ENCODE data around the gene ME1. TPM values are rescaled to one million over a fixed set of nuclear protein-coding genes. Genes with fewer than 3 reads are reported as not detected.

Gene ME1
- 8.2 and 15.4 TPM in 2 replicates for total RNA-seq

DNA sequence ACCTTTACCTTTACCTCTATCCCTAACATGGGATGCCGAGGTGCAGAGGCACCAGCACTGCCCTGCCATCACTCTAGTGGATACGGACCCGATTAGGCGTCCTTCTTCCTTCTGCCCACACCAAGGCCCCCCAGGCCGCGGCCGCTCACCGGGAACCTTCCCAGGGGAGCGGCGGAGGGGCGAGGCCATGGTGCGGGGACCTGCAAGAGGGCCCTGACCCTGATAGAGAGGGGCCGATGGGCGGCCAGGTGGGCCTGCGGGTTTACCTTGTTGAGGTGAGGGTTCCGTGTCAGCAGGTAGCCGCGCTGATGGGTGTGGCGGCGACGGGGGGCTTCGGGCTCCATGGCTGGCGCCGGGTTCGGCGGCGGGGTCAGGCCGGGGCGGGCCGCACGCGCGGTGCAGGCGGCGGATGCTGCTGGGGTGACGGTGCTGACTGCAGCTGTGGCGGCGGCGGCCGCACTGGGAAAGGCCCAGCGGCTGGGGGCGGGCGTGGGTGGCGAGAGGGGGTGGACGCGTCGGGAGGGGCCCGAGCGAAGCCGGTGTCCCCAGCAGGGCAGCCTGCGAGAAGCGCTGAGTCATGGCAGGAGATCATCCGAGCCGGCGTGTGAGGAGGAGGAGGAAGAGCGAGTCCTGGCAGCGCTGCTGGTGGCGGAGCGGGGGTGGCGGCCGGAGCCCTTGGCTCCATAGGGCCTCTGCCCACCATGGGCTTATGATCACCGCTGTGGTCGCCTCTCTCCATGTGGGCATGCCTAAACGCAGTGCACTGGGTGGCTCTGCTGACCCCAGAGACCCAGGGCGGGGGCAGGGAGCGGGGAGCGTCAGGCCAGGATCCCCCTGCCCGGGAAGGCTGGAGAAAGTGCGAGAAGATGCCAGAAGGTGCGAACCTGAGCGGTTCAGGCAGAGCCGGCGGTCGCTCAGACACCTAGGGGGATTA is at the start of gene ME1:
Gene ME1, minus strand, starts transcription at position 441 of the 934 bp plus-strand sequence. Its CDS starts 97 bp downstream, at position 344.

DNA sequence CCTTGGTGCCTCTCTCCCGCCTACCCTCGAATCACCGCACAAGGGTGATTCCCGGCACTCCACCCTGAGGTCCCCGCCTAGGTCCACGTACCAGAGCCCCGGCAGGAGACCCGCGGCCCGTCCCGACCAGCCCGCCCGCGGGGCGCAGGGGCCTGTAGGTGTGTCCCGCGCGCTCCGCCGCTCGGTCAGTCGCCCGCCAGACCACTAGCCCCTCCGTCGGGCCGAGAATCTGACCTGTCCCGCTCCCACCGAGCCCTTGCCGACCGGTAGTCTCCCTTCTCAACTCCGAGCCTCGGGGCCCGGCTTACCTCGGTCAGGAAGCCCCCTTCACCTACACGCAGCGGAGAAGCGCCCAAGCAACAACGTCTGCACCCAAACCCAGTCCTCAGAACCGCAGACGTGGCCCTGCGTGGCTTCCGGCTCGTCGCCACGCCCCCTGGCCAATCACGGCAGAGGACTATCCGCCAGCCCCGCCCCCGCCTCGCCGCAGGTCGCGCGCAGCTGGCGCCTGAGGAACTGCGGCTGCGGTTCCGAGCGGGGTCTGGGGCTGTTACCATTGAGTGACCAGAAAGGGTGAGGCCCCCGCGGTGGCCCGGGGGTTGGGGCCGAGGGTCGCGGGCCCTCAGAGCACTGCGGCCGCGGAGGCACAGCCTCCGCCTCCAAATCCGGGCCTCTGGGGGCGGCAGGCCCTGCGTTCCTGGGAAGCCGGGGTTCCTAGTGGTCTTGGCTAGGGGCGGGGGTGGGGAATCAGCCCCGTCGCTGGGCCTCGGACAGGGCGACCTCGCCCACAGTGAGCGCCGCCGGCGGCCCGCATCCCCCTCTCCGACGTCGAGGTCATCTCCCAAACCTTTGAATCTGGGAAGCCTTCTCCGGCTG is 237.7 kb downstream of the ME1 start, which contains the start of the genes PGM3 and RWDD2A:
Gene PGM3, minus strand, starts transcription at position 395 of the 876 bp plus-strand sequence. CDS start 2,253 bp downstream, outside the sequence.
Gene RWDD2A, plus strand, starts transcription at position 487 of the 876 bp plus-strand sequence. CDS start 1,095 bp downstream, outside the sequence.

Other genes with a start within 250 kb of the ME1 start
- gene PGM3, start 237.8 kb downstream of the ME1 start, total RNA-seq = 64.0 and 65.3 TPM in 2 replicates
- 3.2 and 3.6 TPM in 2 replicates for gene RWDD2A, start 237.7 kb downstream of the ME1 start, total RNA-seq
- 0.33 TPM in 1 of 2 replicates, not detected in the other for gene PRSS35, start 81.5 kb upstream of the ME1 start, total RNA-seq

Measured in vein endothelial cell (primary cell).